Transverse colon (tissue), 4 donors: ENCODE results near the gene MIER2.

Experiments used
- POLR2AphosphoS5 ChIP-seq, 3 donors: sonication (generic); formaldehyde crosslinking; IDR thresholded peaks; one replicate each; pipeline ENCODE4 v1.6.1; 2016; ENCODE audit warnings: antibody characterized with exemption in 3 of 3
- TF ChIP-seq, protein P1 (sequence below), 5 experiments: fragments of 200-600 bp in 3 of 5; fragments of 450-650 bp in 2 of 5; sonication (generic) in 3 of 5; IDR thresholded peaks; 1 replicate in 2 of 5; 2 replicates in 3 of 5; pipeline ENCODE4 v1.5.1; 2016 to 2017; ENCODE audit warnings: antibody characterized with exemption in 5 of 5, inconsistent platforms in 3 of 5, mild to moderate bottlenecking in 2 of 5, moderate library complexity in 1 of 5

DNA sequence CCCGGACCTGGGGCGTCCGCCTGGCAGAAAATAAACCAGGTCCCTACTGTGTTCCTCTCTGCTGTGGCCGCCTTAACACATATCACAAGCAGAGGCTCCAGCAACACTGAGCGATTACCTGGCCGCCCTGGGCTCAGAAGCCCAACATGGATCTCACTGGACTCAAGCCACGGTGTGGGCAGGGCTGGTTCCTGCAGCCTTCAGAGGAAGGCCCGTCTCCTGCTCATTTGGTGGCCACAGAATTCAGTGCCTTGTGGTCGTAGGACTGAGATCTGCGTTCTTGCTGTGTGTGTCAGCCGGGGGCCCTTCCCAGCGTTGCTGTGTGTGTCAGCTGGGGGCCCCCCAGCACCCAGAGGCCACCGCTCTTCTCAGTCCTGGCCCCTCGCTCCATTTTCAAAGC is 34.1 kb upstream of the MIER2 start:
- no peak for TF ChIP-seq POLR2AphosphoS5 (IDR thresholded peaks at IDR 0.05)
- TF ChIP-seq, protein P1, sequence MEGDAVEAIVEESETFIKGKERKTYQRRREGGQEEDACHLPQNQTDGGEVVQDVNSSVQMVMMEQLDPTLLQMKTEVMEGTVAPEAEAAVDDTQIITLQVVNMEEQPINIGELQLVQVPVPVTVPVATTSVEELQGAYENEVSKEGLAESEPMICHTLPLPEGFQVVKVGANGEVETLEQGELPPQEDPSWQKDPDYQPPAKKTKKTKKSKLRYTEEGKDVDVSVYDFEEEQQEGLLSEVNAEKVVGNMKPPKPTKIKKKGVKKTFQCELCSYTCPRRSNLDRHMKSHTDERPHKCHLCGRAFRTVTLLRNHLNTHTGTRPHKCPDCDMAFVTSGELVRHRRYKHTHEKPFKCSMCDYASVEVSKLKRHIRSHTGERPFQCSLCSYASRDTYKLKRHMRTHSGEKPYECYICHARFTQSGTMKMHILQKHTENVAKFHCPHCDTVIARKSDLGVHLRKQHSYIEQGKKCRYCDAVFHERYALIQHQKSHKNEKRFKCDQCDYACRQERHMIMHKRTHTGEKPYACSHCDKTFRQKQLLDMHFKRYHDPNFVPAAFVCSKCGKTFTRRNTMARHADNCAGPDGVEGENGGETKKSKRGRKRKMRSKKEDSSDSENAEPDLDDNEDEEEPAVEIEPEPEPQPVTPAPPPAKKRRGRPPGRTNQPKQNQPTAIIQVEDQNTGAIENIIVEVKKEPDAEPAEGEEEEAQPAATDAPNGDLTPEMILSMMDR (IDR thresholded peaks at IDR 0.05) = no peak
